A549 (cell line): ENCODE data around the gene NR2C2. TPM values are rescaled to one million over a fixed set of nuclear protein-coding genes. Genes with fewer than 3 reads are reported as not detected.

Experiments used
- ATAC-seq, 2 experiments: fragments of 200-7000 bp in 1 of 2; fragments of >200 bp in 1 of 2; cut with Nextera tagmentation in 1 of 2; cut with Tn5 transposase in 1 of 2; 3 replicates each; pipeline versions ENCODE4 v1.8.0 to v1.9.1; 2018 to 2020; ENCODE audit warnings: mild to moderate bottlenecking in 1 of 2, moderate library complexity in 1 of 2
- CTCF ChIA-PET: fragments of 300-600 bp; sonication (Branson Sonifier 250); formaldehyde crosslinking; extraction: SDS; loops from one replicate; lab custom pipeline; 2021; ENCODE audit warnings: antibody characterized with exemption, inconsistent platforms; lab: Yijun Ruan, JAX
- POLR2A ChIA-PET: fragments of 350-600 bp; formaldehyde crosslinking; extraction: SDS; loops from one replicate; lab custom pipeline; 2021; ENCODE audit warnings: antibody characterized with exemption, inconsistent platforms; lab: Yijun Ruan, JAX
- DNase-seq, 2 experiments: peaks; one replicate each; pipeline versions ENCODE4 v3.0.0 to v3.0.0-alpha.2; 2011 to 2016; ENCODE audit warnings: low read depth in 1 of 2, low spot score in 1 of 2
- FAIRE-seq: peaks from 2 replicates; lab custom pipeline; 2011; peaks lifted over from hg19 to GRCh38; lab: Jason Lieb, UNC
- H3K27ac ChIP-seq, 2 experiments: fragments of >200 bp; sonication (Bioruptor Twin); formaldehyde crosslinking; 3 replicates each; pipeline ENCODE4 v1.5.1; 2016 to 2017
- H3K4me1 ChIP-seq: fragments of >200 bp; sonication (Bioruptor Twin); formaldehyde crosslinking; 3 replicates; pipeline ENCODE4 v1.6.1; 2016
- H3K4me2 ChIP-seq: fragments of >200 bp; sonication (Bioruptor Twin); formaldehyde crosslinking; 3 replicates; pipeline ENCODE4 v1.6.1; 2016
- H3K4me3 ChIP-seq: fragments of >200 bp; sonication (Bioruptor Twin); formaldehyde crosslinking; 3 replicates; pipeline ENCODE4 v1.5.1; 2016
- H3K9me3 ChIP-seq: fragments of >200 bp; sonication (Bioruptor Twin); formaldehyde crosslinking; 3 replicates; pipeline ENCODE4 v1.6.1; 2016
- CBX2 ChIP-seq: fragments of 200-600 bp; sonication (generic); IDR thresholded peaks from 2 replicates; pipeline ENCODE4 v1.6.1; 2016; ENCODE audit warnings: low read depth, mild to moderate bottlenecking, borderline replicate concordance
- CHD4 ChIP-seq: fragments of 200-600 bp; sonication (generic); IDR thresholded peaks from 2 replicates; pipeline ENCODE4 v1.6.1; 2016; ENCODE audit warnings: antibody characterized with exemption, mild to moderate bottlenecking, borderline replicate concordance
- FOSL2 ChIP-seq, 2 experiments: fragments of 450-650 bp in 1 of 2; fragments of >200 bp in 1 of 2; sonication (Bioruptor Twin) in 1 of 2; formaldehyde crosslinking; IDR thresholded peaks; 2 replicates each; pipeline versions ENCODE4 v1.5.0 to v1.6.1; 2016 to 2020; ENCODE audit warnings: mild to moderate bottlenecking in 1 of 2, moderate library complexity in 1 of 2
- HOXB13 ChIP-seq: fragments of 250-450 bp; sonication (Bioruptor Pico); IDR thresholded peaks from 2 replicates; pipeline ENCODE4 v1.5.0; 2020; ENCODE audit warnings: low read depth, mild to moderate bottlenecking, moderate library complexity
- KDM1A ChIP-seq: fragments of 200-600 bp; sonication (generic); IDR thresholded peaks from 2 replicates; pipeline ENCODE4 v1.6.1; 2016; ENCODE audit warnings: low read depth, mild to moderate bottlenecking
- KDM5A ChIP-seq: fragments of 200-600 bp; sonication (generic); IDR thresholded peaks from 2 replicates; pipeline ENCODE4 v1.6.1; 2016; ENCODE audit warnings: antibody characterized with exemption, mild to moderate bottlenecking
- NFE2L2 ChIP-seq: fragments of 150-350 bp; conservative IDR thresholded peaks from 2 replicates; pipeline ENCODE4 v1.6.1; 2014; ENCODE audit warnings: low read length
- NR3C1 ChIP-seq: fragments of >200 bp; sonication (Bioruptor Twin); formaldehyde crosslinking; IDR thresholded peaks from 3 replicates; pipeline ENCODE4 v1.6.1; 2017
- PHF8 ChIP-seq: fragments of 200-600 bp; sonication (generic); IDR thresholded peaks from 2 replicates; pipeline ENCODE4 v1.6.1; 2016; ENCODE audit warnings: low read depth, mild to moderate bottlenecking, antibody characterized with exemption, moderate library complexity, borderline replicate concordance
- RAD21 ChIP-seq, 2 experiments: fragments of >200 bp in 1 of 2; sonication (Bioruptor Twin) in 1 of 2; formaldehyde crosslinking in 1 of 2; IDR thresholded peaks in 1 of 2; conservative IDR thresholded peaks in 1 of 2; 2 replicates in 1 of 2; 3 replicates in 1 of 2; pipeline ENCODE4 v1.6.1; 2012 to 2018; ENCODE audit warnings: inconsistent platforms in 1 of 2
- RCOR1 ChIP-seq: fragments of 150-350 bp; IDR thresholded peaks from 2 replicates; pipeline ENCODE4 v1.6.1; 2014; ENCODE audit warnings: antibody characterized with exemption, low read length, low read depth
- RNF2 ChIP-seq: fragments of 200-600 bp; sonication (generic); IDR thresholded peaks from 2 replicates; pipeline ENCODE4 v1.6.1; 2016; ENCODE audit warnings: low read depth, mild to moderate bottlenecking, antibody characterized with exemption, moderate library complexity, borderline replicate concordance
- ZFP36 ChIP-seq: fragments of 450-650 bp; IDR thresholded peaks from 2 replicates; pipeline ENCODE4 v1.6.1; 2014; ENCODE audit warnings: borderline replicate concordance; ENCODE audit not compliant: partially characterized antibody
- ZSCAN20 ChIP-seq: fragments of 250-450 bp; sonication (Bioruptor Pico); IDR thresholded peaks from 2 replicates; pipeline ENCODE4 v1.8.0; 2022; ENCODE audit warnings: mild to moderate bottlenecking, moderate library complexity
- WGBS: methylation state at CpG from one replicate; pipeline ENCODE4 v1.1.6; 2017; ENCODE audit errors: missing lambda C conversion rate; 5-methylcytosine and 5-hydroxymethylcytosine counted together
- polyA plus RNA-seq, 4 experiments: library from polyadenylated mRNA; depleted of rRNA in 3 of 4; stranded (reverse); fragments of >200 nt; fragmentation: RNase III in 1 of 4; extraction: RNeasy Plus Mini Kit Qiagen cat#74134 plus additional on column Dnase treatment in 1 of 4; gene quantifications; 2 replicates in 3 of 4; 3 replicates in 1 of 4; pipeline ENCODE4 v1.2.3, GENCODE V29; 2011 to 2017
- TF ChIP-seq, protein P1 (sequence below): fragments of >200 bp; sonication (Bioruptor Twin); formaldehyde crosslinking; IDR thresholded peaks from 2 replicates; pipeline ENCODE4 v1.6.1; 2016
- TF ChIP-seq, protein P2 (sequence below): fragments of 250-450 bp; sonication (Bioruptor Pico); IDR thresholded peaks from 2 replicates; pipeline ENCODE4 v1.5.0; 2020; ENCODE audit warnings: low read depth, mild to moderate bottlenecking, moderate library complexity
- TF ChIP-seq, protein P3 (sequence below): IDR thresholded peaks from 2 replicates; pipeline ENCODE4 v1.6.1; 2012

Gene NR2C2
- polyA plus RNA-seq, 2 of the 4 experiments (the other 2 are of a cell fraction), result 14.6 to 20.2 TPM

DNA sequence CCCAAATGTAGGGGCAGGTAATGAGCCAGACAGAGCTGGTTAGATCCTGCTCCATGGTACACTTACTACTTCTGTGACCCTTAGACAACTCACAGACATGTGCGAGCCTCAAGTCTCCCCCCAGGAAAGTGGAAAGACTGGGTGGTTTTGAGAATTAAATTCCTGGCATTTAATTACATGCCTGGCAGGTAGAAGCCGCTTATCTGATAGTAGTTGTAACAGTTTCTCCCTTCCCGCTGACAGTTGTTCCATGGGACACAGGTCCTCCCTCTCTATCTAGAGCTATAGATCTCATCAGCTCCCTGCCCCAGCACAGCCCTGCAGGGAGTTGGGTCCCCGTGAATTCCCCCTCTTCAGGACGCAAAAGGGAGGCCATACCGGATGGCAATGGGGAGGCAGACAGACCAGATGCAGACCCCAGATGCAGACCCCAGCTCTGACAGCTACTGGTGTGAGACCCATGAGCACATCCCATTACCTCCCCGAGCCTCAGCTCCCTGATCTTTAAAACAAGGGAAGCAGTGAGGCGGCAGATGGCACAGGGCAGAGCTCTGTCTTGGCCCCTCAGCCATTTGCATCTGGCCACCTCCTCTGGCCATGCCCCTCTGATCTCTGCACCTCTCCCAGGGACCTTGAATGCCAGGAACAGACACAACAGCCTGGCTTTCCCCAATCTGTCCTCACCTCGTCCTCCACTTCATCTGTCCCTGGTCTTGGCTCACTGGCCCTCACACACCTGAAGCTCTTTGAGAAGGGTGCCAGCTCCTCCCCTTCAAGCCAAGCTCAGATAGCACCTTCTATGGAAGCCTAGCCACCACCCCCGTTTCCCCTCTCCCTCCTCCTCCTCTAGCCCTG is 34.1 kb upstream of the NR2C2 start:
- 50% methylated on average over 10 of the region's 10 CpGs for WGBS
- Histone ChIP-seq H3K9me3 (no peaks in the 10 kb centered on the region), H3K4me2 (no peak overlapping the region), H3K27ac (no peak overlapping the region), H3K4me1 (no peaks in the 10 kb centered on the region), H3K4me3 (no peak overlapping the region)
- POLR2A ChIA-PET, result no interaction called here
- no peak for TF ChIP-seq KDM5A
- TF ChIP-seq, protein P1, sequence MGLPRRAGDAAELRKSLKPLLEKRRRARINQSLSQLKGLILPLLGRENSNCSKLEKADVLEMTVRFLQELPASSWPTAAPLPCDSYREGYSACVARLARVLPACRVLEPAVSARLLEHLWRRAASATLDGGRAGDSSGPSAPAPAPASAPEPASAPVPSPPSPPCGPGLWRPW, result no peak
- TF ChIP-seq, protein P2, sequence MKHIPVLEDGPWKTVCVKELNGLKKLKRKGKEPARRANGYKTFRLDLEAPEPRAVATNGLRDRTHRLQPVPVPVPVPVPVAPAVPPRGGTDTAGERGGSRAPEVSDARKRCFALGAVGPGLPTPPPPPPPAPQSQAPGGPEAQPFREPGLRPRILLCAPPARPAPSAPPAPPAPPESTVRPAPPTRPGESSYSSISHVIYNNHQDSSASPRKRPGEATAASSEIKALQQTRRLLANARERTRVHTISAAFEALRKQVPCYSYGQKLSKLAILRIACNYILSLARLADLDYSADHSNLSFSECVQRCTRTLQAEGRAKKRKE (CRISPR knock-in tag), result no peak
- no peak for TF ChIP-seq FOSL2 (IDR thresholded peaks at IDR 0.05)
- no peak for TF ChIP-seq FOSL2 (CRISPR knock-in tag; IDR thresholded peaks at IDR 0.05)
- TF ChIP-seq NFE2L2, result no peak
- no peak for TF ChIP-seq ZFP36
- TF ChIP-seq CHD4, result no peak
- no peak for TF ChIP-seq NR3C1
- no peak for TF ChIP-seq PHF8
- DNase-seq (no peak), ATAC-seq (no peak), FAIRE-seq (no peak)
- CTCF ChIA-PET, result interaction anchor here (0.8 to 6.7 kb wide), 7 partner anchors 8 to 710 kb away, joined by 3 to 38 read pairs (median 3); no protein-coding TSS in a partner anchor

DNA sequence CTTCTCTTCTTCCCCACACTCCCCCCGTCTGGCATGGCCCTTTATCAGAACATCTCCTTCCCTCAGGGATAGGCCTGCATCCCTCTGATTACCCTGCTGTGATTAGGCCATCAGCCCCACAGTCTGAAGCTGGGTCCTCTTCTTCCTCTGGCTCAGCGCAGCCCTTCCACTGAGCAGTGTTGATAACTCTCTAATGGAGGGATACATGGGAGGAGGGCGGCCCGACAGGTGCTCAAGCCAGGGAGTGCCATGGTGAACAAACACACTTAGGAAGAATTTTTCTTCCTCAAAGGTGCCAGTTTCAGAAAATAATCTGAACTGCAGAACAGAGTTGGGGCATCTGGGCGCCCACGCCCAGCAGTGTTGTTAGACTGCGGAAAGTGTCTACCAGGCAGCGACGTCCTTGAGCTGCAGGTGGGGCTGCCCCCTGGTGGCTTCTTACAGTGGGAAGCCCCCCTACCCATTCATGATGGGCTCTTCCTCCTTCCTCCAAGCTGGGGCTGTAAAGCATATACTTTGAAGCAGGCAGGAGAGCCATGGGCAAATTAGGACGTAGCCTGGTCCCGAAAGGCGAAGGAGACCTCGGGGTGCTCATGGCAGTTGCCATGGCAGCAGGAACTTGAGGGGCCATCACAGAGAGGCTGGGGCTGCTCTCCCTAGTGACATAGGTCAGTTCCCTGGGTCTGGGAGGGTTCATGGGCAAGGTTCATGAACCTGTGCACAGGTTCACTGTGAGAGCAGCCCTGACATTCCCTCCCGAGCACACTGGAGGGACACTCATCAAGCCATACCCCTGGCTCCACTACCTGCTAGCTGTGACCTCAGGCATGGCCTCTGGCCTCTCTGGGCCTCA is 33.2 kb upstream of the NR2C2 start:
- ChIA-PET POLR2A (no interaction called here), CTCF (interaction anchor here (0.8 to 6.7 kb wide), 9 partner anchors 7 to 711 kb away, joined by 3 to 38 read pairs (median 3); no protein-coding TSS in a partner anchor)
- ATAC-seq (no peak), FAIRE-seq (no peak), DNase-seq (no peak)
- 62% methylated on average over 14 of the region's 14 CpGs for WGBS
- no peak for TF ChIP-seq ZSCAN20 (CRISPR knock-in tag)
- no peak for TF ChIP-seq HOXB13
- TF ChIP-seq, protein P1, result no peak
- TF ChIP-seq RNF2, result no peak
- no peak for TF ChIP-seq RAD21 (conservative IDR thresholded peaks at IDR 0.05 in 1 of 2, IDR thresholded peaks at IDR 0.05 in 1 of 2)
- no peak for TF ChIP-seq NFE2L2
- TF ChIP-seq, protein P3, sequence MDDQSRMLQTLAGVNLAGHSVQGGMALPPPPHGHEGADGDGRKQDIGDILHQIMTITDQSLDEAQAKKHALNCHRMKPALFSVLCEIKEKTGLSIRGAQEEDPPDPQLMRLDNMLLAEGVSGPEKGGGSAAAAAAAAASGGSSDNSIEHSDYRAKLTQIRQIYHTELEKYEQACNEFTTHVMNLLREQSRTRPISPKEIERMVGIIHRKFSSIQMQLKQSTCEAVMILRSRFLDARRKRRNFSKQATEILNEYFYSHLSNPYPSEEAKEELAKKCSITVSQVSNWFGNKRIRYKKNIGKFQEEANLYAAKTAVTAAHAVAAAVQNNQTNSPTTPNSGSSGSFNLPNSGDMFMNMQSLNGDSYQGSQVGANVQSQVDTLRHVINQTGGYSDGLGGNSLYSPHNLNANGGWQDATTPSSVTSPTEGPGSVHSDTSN, result no peak
- no peak for TF ChIP-seq CBX2
- no peak for TF ChIP-seq KDM1A
- no peak for TF ChIP-seq FOSL2 (IDR thresholded peaks at IDR 0.05)
- TF ChIP-seq FOSL2 (CRISPR knock-in tag; IDR thresholded peaks at IDR 0.05), result no peak
- Histone ChIP-seq H3K27ac (no peak overlapping the region), H3K4me1 (no peaks in the 10 kb centered on the region), H3K4me3 (no peak overlapping the region), H3K9me3 (no peaks in the 10 kb centered on the region), H3K4me2 (no peak overlapping the region)

DNA sequence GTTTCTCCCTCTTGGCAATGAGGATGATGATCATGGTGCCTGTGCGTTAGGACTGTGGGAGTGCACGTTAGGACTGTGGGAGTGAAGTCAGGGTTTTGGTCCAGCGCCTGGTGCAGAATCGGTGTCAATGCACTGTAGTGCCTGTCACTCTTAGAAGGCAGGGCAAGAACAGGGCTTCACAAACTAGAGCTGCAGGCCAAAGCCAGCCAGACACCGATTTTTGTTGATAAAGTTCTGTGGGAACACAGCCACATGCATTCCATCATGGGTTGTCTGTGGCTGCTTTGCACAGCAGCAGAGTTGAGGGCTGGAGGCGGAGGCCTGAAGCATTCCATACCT is 32.6 kb upstream of the NR2C2 start:
- no peak overlapping the region for H3K4me3 ChIP-seq
- CTCF ChIA-PET, result interaction anchor here (0.8 to 2.1 kb wide), 6 partner anchors 9 to 405 kb away, joined by 3 to 10 read pairs (median 5); no protein-coding TSS in a partner anchor
- no peaks in the 10 kb centered on the region for H3K4me1 ChIP-seq
- FAIRE-seq (no peak), DNase-seq (no peak), ATAC-seq (no peak)
- H3K4me2 ChIP-seq, result no peak overlapping the region
- no peak overlapping the region for H3K27ac ChIP-seq
- POLR2A ChIA-PET, result no interaction called here
- H3K9me3 ChIP-seq, result no peaks in the 10 kb centered on the region
- 42% methylated on average over 5 of the region's 6 CpGs for WGBS
- TF ChIP-seq KDM5A, result no peak
- no peak for TF ChIP-seq RCOR1
